Measurements from ENCODE around the gene CELA3A.
"Not testable (repeated sequence)": the region's sequence is repeated elsewhere in the genome, so short reads cannot be mapped to it uniquely, and the experiment has no call there.

Gene CELA3A, protein sequence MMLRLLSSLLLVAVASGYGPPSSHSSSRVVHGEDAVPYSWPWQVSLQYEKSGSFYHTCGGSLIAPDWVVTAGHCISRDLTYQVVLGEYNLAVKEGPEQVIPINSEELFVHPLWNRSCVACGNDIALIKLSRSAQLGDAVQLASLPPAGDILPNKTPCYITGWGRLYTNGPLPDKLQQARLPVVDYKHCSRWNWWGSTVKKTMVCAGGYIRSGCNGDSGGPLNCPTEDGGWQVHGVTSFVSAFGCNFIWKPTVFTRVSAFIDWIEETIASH

DNA sequence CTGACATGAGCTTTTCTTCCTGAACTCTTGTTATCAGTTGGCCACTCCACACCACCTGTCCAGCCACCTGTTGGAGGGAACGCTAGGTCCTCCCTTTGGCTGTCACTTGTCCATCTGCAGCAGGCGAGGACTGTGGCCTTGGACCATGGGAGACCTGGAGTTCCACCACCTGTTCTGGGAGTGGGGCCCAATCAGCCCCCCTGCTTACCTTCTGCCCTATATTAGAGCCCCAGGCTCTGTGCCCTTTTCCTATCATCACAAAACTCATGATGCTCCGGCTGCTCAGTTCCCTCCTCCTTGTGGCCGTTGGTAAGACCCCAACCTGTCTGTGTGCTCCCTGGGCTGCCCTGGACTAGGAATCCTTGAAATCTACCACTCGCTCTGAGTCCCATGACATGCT, at the start of gene CELA3A:
CELA3A (plus strand) TSS at position 249 of the 400 bp plus-strand sequence; CDS start at position 267, 18 bp downstream.
- DNase-seq = no peak

DNA sequence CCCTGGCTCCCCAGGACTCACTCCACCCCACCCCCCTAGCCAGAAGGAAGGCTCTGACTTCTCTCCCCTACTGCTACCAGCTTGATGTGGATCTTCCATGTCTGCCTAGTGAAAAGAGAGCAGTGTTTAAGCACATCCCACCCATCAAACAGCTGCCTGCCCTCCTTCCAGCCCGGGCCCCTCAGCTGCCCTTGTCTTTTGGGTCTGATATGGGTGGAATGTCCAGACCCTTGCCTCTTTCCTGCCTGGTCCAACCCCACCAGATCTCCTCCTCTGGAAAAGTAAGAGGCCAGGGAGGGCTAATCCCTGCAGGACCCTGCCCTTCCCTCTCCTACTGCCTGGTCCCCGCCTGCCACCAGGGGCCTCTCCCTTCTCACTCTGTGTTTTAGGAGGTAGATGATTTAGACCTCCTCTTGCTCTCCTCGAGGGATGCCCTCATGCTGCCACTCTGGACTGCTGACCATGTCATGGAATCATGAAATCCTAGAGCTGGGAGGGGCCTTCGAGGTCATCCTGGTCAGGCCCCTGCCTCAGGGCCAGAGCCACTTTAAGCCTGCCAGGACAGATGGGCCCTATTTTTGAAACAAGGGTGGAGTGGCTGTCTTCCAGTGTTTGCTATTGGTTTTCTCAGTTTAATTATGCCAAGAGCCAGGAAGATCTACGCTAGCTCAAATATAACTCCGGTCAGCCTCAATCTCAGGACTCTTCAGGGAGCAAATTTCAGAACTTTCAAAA, 48.5 kb upstream of the CELA3A start:
- no peak for DNase-seq

DNA sequence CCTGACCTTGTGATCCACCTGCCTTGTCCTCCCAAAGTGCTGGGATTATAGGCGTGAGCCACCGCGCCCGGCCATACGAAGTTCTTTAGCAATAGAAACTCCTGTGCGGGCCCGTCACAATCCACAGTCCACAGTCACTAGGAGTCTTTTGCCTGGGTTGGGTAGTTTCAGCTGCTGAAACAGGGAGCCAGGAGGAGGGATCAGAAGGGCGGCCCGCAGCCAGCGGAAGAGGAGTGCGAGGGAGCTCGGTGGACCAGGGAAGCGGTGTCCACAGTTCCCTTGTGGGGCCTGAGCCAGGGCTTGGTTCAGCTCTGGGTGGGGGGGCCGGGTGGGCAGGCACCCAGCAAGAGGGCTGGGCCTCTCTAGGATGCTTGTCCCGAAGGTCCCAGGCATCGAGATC, 46.4 kb upstream of the CELA3A start:
- DNase-seq = no peak

DNA sequence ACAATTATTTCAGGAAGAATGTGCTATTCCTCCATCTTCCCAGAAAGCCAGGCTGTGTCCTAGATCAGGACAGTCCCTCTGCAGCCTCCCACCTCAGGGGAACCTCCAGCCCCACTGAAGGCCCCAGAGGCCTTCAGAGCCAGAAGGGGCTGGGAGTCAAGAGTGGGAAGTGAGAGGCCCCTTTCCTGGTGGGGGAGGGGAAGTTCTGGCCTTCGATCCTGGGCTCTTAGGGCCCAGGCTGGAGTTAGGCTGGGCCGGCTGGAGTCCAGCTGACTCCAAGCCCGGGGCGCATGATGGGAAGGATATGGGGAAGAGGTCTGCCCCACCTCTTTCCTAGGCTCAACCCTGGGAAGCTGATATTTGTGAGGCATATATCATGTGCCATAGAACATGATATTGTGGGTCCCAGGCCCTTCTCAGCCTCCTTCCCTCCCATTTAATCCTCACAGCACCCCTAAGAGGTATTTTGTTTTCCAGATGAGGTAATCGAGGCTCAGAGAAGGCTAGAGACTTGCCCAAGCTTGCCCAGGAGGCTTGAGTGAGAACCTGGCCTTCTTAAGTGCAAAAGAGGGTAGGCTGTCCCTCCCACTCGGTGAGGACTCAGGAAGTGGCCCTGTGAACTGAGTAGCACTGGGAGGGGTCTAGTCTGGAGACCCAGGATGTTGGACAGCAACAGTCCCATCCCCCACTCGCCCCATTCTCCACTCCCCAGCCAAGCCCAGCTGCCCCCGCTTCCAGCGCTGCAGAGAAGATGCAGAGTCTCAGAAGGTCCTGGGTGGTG, 45.8 kb upstream of the CELA3A start:
- peak; percentile 12 for DNase-seq

DNA sequence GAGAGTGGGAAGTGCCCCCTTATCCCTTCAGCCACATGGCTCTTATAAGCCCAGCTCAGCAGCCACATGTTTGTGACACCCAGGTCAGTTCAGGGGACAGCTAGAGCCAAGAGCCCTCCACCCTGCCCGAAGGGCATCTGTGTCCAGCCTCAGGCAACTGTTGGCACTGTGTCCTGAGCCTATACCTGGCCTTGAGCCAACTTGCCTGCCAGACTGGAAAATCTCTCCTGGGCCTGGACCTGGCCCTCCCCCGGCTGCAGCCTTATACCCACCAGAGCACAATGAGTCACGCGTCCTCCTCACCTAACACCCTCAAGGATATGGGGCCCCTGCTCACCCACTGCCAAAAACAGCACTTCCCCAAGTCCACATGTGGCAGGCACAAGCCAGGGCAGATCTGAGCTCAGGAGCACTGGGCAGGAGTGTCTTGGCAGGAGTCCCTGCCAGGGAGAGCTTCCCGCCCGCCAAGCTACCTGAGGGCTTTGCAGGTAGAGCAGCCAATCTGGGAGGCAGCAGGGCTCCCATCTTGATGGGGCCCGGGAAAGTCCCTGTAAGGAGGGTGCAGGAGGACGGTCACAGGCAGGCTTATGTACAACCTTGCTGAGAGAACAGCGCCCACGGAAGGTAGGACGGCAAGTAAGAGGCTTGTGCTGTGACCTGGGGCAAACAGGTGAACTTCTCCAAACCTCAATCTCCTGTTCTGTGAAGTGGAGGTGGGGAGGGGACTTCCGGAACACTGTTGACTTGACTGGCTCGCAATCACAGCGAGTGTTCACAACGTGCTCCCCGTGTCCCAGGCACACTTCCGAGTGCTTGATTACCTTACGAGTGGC, 44.5 kb upstream of the CELA3A start:
- peak; percentile 80 for DNase-seq

DNA sequence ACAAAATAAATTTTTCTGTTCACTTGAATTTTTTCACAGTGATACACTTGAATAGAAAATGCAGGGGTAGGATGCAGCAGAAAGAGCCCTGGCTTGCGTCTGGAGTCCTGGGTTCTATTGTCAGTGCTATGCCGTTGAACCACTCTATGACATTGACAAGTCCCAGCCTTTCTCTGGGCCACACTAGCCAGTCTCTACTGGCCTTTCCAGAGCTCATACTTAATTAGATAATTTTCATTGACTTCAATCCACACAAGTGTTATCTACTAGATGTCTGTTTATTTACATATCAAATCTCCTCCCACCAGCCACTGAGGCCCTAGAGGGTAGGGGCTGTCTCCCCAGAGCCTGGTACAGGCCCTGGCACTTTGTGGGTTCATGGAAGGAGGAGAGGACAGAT, 40.1 kb upstream of the CELA3A start:
- no peak for DNase-seq

DNA sequence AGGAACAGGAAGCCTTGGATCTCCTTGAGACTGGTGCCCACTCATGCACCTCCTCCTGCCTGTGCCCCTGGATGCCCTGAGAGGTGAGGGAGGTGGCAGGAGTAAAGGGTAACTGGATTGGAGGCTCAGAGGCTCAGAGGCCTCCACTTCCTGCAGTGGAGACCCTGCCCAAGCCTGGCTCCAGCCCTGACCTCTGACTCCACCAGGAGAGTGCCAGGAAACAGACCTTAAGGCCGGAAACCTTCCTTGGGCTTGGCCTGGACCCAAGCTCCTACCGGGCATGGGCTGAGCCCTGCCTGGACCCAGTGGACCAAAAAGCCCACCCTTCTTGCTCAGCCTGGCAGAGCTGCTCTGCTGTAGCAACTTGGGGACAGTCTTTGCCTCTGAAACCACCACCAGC, 39.7 kb upstream of the CELA3A start:
- no peak for DNase-seq

DNA sequence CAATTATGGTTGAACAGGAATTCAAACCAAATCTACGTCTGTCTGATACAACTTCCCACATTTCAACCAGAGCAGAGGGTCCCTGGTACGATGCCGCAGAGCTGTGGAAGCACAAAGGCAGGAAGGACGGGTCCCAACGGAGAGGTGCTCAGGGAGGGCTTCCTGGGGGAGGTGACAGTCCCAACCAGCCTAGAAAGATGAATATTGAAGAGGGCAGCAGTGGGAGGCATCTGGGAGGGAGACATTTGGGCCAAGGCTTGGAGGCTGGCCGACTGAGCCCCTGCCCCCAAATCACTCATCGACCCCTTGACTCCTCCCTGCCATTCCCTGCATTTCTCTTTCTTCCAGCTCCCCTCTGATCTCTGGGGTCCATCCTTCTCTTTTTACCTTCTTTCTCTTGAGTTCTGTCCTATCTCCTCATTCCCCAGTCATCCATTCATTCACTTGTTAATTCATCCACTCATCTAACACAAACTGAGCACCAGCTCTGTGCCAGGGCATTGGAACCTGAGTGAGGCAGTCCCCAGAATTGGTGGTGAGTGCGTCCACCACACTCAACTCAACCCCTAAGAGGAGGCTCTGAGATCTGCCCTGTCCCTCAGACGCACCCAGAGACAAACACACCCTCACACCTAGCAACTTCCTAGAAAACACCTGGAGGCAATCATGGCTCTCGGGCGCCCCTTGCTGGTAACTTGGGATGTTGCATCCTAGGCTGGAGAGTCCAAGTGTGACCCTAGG, 37.8 kb upstream of the CELA3A start:
- peak; percentile 52 for DNase-seq

DNA sequence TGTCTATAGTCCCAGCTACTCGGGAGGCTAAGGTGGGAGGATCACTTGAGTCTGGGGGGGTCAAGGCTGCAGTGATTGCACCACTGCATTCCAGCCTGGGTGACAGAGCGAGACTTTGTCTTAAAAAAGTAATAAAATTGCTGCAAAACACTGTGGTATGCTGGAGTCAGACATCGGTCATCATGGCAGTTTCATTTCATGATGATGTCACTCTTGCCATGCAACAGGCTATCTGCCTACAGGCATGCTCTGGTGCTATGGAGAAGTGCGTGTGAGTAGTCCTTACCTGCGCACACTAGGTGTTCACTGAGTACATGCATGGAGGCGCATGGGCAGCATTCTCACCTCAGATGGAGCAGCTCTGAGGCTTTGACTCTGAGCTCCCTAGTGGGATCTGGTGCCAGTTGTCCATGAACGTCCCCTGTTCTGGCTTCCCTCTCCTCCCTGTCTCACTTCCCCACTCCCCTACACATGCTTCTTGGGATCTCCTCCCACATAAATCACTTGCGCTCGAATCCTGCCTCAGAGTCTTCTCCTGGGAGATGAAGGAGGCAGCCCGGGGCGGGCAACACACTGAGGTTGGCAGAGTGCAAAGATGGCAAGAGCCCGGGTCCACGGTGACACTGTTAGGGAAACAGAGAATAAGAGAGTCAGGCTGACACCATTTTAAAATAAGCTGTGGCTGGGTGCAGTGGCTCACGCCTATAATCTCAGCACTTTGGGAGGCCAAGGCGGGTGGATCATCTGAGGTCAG, 35.0 kb upstream of the CELA3A start:
- DNase-seq = peak; percentile 49

DNA sequence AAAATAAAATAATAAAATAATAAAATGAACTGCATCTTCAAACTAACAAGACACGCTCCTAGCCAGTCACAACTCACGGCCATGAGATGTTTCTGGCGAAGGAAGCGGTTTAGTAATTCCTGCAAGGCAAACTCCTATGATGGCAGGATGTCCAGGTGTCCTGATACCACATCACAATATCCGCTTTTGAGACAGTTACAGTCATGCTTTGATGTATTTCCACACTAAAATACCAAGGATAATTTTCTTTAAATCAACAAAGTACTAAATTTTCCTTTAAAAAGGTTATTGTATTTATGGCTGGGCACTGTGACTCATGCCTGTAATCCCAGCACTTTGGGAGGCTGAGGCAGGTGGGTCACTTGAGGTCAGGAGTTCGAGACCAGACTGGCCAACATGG, 34.2 kb upstream of the CELA3A start:
- not testable (repeated sequence) for DNase-seq

DNA sequence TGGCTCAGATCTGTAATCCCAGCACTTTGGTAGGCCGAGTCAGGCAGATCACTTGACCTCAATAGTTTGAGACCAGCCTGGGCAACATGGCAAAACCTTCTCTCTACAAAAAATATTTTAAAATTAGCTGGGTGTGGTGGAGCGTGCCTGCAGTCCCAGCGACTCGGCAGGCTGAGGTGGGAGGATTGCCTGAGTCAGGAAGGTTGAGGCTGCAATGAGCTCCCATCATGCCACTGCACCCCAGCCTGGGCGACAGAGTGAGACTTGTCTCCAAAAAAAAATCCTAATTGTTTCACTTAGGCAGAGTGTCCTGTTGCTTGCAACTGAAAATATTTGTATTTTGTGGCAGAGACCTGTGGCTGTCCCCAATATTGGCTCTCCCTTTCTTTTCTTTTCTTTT, 32.4 kb upstream of the CELA3A start:
- not testable (repeated sequence) for DNase-seq

DNA sequence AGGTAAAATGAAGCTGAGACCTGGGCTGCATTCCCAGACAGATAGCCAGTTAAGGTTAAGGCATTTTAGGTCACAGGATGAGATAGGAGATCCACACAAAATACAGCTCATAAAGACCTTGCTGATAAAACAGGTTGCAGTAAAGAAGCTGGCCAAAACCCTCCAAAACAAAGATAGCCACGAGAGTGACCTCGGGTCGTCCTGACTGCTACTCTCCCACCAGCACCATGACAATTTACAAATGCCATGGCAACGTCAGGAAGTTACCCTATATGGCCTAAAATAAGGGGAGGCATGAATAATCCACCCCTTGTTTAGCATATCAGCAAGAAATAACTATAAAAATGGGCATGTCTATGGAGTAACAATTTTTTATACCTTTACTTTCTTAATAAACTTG, 30.9 kb upstream of the CELA3A start:
- not testable (repeated sequence) for DNase-seq

DNA sequence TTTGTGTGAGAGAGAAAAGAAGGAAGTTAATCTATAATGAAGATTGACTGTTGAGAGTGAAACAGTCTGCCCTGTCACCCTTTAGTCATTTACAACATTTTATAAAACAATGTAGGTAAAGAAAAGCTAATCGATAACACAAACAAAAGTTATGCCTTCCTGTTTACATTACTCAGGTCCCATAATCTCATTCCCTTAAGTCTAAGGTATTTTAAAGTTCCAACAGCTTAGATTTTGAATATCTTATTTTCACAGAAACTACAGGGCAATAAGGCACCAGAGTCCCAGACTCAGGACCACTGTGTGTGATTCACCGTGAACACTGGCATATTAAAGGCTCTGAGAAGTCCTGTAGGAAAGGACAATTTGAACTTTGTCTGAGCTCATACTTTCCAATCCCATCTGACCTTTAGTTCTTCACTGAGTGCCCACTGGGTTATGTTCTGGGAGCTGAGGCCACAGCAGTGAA, 28.4 kb upstream of the CELA3A start:
- DNase-seq = not testable (repeated sequence)

DNA sequence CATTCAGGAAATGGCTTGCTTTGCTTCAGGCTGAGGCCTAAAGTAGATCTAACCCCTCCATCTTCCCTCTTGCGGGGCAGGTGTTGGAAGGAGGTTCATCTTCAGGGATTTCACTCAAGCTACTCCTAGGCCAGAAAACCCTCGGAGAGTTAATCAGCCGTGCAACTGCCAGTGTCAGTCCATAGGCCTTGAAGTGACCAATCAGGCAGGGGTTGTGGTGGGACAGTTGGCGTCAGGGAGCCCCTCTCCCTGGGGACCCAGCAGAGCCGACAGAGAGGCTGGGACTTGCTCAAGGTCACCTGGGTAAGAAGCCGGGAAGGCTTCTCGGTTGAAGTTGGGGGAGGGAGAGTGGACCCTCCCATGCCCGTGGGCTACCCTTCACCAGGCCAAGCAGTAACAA, 27.5 kb upstream of the CELA3A start:
- not testable (repeated sequence) for DNase-seq

DNA sequence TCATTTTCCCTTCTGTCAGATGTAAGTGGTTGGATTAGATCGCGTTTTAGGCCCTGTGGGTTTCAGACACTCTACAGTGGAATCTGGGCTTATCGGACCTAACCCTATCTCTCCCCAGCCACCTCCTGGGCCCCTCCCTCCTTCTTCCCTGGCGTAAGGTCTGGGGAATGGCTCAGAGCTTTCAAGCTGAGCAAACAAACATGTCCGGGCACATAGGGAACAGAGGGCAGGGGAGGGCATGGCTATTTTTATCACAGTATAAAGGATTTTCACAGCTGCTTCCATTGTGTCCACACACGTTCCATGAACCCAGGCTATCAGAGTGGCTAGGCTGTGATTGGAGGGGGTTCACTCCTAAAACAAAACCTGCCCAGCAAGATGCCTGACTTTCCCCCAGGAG, 26.8 kb upstream of the CELA3A start:
- DNase-seq = not testable (repeated sequence)

DNA sequence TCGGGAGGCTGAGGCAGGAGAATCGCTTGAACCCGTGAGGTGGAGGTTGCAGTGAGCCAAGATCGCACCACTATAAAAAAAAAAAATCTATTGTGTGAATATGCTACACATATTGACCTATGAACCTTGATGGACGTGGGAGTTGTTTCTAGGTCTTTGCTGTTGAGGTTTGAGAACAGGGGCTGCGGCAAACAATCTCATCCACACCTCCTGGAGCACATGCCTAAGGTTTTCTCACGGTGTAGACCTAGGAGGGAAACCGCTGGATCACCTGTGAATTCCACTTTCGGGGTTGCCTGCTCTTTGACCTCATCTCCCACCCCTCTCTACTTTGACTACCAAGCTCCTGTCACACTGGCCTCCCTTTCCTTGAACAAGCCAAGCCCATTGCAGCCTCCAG, 26.2 kb upstream of the CELA3A start:
- DNase-seq = not testable (repeated sequence)

DNA sequence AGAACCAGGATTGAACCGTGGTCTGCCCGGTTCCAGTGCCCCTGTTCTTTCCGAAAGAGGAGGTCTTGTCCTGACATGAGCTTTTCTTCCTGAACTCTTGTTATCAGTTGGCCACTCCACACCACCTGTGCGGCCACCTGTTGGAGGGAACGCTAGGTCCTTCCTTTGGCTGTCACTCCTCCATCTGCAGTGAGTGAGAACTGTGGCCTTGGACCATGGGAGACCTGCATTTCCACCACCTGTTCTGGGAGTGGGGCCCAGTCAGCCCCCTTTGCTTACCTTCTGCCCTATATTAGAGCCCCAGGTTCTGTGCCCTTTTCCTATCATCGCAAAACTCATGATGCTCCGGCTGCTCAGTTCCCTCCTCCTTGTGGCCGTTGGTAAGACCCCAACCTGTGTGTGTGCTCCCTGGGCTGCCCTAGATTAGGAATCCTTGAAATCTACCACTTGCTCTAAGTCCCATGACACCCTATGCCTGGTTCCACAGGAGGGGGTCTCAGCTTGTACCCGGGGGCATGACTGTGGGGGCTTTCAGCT, 24.7 kb upstream of the CELA3A start, which contains the start of gene CELA3B:
CELA3B (plus strand) TSS at position 320 of the 537 bp plus-strand sequence; CDS start at position 338, 18 bp downstream.
- DNase-seq = not testable (repeated sequence)

DNA sequence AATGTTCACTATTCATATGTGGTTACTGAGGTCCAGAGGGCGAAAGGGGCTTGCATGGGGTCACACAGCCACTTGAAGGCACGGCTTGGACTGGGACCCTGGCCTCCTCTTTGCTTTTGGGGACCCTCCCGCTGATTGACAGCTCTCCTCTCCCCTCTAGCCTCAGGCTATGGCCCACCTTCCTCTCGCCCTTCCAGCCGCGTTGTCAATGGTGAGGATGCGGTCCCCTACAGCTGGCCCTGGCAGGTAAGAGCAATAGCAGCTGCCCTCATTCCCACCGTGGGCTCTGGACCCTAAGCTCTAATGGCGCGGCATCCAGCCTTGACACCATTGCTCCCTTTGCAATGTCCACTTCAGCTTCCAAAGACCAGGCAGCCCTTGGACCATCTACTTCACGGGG, 23.2 kb upstream of the CELA3A start:
- DNase-seq = not testable (repeated sequence)

DNA sequence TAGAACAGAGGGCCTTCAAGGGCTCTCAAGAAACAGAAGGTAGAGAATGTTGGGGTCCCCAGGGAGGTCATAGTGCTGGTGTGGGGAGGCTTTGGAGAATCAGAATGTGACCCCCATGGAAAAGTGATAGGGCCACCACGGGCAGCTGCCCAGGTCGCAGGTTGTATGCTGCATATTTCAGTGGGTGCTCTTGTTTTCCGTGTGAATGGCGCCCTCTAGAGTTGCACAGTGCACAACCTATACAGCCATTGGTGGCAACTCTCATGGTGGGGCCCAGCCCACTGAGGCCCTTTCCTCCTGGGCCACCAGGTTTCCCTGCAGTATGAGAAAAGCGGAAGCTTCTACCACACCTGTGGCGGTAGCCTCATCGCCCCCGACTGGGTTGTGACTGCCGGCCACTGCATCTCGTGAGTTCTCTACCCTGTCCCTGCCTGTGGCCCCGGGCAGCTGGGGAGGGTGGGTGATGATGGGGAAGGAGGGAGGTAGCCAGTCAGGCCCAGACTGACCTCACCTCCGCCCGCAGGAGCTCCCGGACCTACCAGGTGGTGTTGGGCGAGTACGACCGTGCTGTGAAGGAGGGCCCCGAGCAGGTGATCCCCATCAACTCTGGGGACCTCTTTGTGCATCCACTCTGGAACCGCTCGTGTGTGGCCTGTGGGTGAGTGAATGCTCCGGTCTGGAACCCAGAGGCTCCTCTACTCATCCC, 20.8 kb upstream of the CELA3A start:
- DNase-seq = not testable (repeated sequence)

DNA sequence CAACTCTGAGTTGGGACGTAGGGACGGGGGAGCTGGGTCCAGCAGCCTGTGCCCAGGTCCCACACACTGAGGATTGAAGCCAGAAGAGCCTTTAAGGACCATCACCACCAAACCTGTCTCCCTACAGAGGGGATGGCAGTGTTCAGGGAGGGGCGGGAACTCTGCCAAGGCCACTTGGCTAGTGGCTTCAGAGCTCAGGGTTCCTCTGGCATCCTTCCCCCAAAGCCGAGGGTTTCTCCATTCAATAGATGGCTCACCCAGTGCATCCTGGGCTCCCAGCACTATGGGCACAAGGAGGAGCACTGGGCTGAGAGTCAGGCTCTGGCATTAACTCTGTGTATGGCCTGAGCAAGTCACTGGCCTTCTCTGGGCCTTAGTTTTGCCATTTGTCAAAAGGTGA, 20.2 kb upstream of the CELA3A start:
- not testable (repeated sequence) for DNase-seq

Measured in NCI-H226 (cell line).